ENCODE results near the gene MOB2.

DNA sequence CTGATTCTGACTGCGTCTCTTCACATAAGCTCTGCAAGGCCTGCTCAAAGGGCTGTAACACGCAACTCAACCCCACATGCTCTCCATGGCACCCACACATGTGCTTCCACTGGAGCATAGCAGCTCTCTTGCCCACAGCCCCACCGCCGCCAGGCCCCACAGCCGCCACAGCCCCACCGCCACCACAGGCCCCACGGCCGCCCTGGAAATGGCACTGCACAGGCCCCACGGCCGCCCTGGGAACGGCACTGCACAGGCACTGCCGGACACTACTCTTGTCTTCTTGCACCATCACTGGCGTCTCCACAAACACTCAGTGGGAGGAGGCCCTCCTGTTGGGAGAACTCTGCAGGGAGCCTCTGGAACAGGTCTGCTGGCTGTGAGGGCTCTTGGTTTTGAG lies 8.6 kb downstream of the MOB2 start:
- TF ChIP-seq, protein P1, sequence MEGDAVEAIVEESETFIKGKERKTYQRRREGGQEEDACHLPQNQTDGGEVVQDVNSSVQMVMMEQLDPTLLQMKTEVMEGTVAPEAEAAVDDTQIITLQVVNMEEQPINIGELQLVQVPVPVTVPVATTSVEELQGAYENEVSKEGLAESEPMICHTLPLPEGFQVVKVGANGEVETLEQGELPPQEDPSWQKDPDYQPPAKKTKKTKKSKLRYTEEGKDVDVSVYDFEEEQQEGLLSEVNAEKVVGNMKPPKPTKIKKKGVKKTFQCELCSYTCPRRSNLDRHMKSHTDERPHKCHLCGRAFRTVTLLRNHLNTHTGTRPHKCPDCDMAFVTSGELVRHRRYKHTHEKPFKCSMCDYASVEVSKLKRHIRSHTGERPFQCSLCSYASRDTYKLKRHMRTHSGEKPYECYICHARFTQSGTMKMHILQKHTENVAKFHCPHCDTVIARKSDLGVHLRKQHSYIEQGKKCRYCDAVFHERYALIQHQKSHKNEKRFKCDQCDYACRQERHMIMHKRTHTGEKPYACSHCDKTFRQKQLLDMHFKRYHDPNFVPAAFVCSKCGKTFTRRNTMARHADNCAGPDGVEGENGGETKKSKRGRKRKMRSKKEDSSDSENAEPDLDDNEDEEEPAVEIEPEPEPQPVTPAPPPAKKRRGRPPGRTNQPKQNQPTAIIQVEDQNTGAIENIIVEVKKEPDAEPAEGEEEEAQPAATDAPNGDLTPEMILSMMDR (IDR thresholded peaks at IDR 0.05), result no peak
- no peak for TF ChIP-seq POLR2A (IDR thresholded peaks at IDR 0.05)
